NCI-H524 treated with DMSO at 0.1 percent for 48 hours (cell line): ENCODE data around the gene TMEM82.

Experiments
- DNase-seq: peaks from one replicate; lab custom pipeline; 2025; lab: John Stamatoyannopoulos, UW

Gene TMEM82

GRCh38 chr1:15736038-15736891, 6.0 kb upstream of the TMEM82 start, which contains the start of gene SLC25A34:
SLC25A34 (plus strand) TSS chr1:15736258; CDS start chr1:15736486, 228 bp downstream.
- no peak for DNase-seq

- no peak for DNase-seq
These were observed 5.4 kb upstream of the TMEM82 start for GRCh38 chr1:15736892-15737261.

GRCh38 chr1:15737324-15738319, 4.7 kb upstream of the TMEM82 start:
- DNase-seq = no peak

GRCh38 chr1:15738416-15739113, 3.7 kb upstream of the TMEM82 start:
- DNase-seq = no peak

- no peak for DNase-seq
These were observed 3.0 kb upstream of the TMEM82 start for GRCh38 chr1:15739259-15739658.

GRCh38 chr1:15739745-15740144, 2.6 kb upstream of the TMEM82 start:
- no peak for DNase-seq

- no peak for DNase-seq
These were observed 1.1 kb upstream of the TMEM82 start for GRCh38 chr1:15740924-15741850.

GRCh38 chr1:15744122-15744679, 1.9 kb downstream of the TMEM82 start:
- DNase-seq = no peak

- DNase-seq = no peak
These were observed 5.1 kb downstream of the TMEM82 start for GRCh38 chr1:15747378-15747777.

- no peak for DNase-seq
These were observed 6.0 kb downstream of the TMEM82 start for GRCh38 chr1:15748264-15748663.

GRCh38 chr1:15748690-15749398, 6.5 kb downstream of the TMEM82 start:
- no peak for DNase-seq

- DNase-seq = no peak
These were observed 7.3 kb downstream of the TMEM82 start for GRCh38 chr1:15749399-15750291.

GRCh38 chr1:15750924-15751323, 8.6 kb downstream of the TMEM82 start:
- DNase-seq = no peak

- no peak for DNase-seq
These were observed 9.4 kb downstream of the TMEM82 start for GRCh38 chr1:15751717-15752116.

- DNase-seq = no peak
These were observed 11.5 kb downstream of the TMEM82 start for GRCh38 chr1:15753776-15754175.

- no peak for DNase-seq
These were observed 12.8 kb downstream of the TMEM82 start for GRCh38 chr1:15755021-15755645.

GRCh38 chr1:15755646-15756040, 13.3 kb downstream of the TMEM82 start:
- no peak for DNase-seq
